Measurements from ENCODE around the gene EVI5.

The EVI5 gene

GRCh38 chr1:92784639-92785500 lies at the start of gene EVI5:
EVI5 (minus strand) TSS chr1:92785108; CDS start chr1:92736546, 48,562 bp downstream.
- DNase-seq: peak; percentile 92

- DNase-seq: no peak
Observed at GRCh38 chr1:92834617-92835016, 49.7 kb upstream of the EVI5 start.

GRCh38 chr1:92833840-92834239 lies 48.9 kb upstream of the EVI5 start:
- no peak for DNase-seq

- no peak for DNase-seq
Observed at GRCh38 chr1:92832537-92833114, 47.7 kb upstream of the EVI5 start.

GRCh38 chr1:92831762-92832536 lies 47.0 kb upstream of the EVI5 start, which contains the start of gene RPL5:
RPL5 (plus strand) TSS chr1:92832040; CDS start chr1:92832115, 75 bp downstream.
- DNase-seq: peak; percentile 97

- no peak for DNase-seq
Observed at GRCh38 chr1:92831368-92831761, 46.5 kb upstream of the EVI5 start.

GRCh38 chr1:92826792-92827191 lies 41.9 kb upstream of the EVI5 start:
- DNase-seq: no peak

- DNase-seq: no peak
Observed at GRCh38 chr1:92822879-92823278, 38.0 kb upstream of the EVI5 start.

- no peak for DNase-seq
Observed at GRCh38 chr1:92820551-92820950, 35.6 kb upstream of the EVI5 start.

GRCh38 chr1:92820024-92820423 lies 35.1 kb upstream of the EVI5 start:
- no peak for DNase-seq

GRCh38 chr1:92817986-92818764 lies 33.3 kb upstream of the EVI5 start:
- no peak for DNase-seq

GRCh38 chr1:92817137-92817697 lies 32.3 kb upstream of the EVI5 start:
- DNase-seq: no peak

GRCh38 chr1:92816732-92817131 lies 31.8 kb upstream of the EVI5 start:
- DNase-seq: no peak

GRCh38 chr1:92808381-92808780 lies 23.5 kb upstream of the EVI5 start:
- DNase-seq: no peak

GRCh38 chr1:92805216-92805615 lies 20.3 kb upstream of the EVI5 start:
- DNase-seq: no peak

GRCh38 chr1:92804721-92805201 lies 19.9 kb upstream of the EVI5 start:
- no peak for DNase-seq

- no peak for DNase-seq
Observed at GRCh38 chr1:92803140-92803887, 18.4 kb upstream of the EVI5 start.

GRCh38 chr1:92797961-92798360 lies 13.1 kb upstream of the EVI5 start:
- DNase-seq: no peak

GRCh38 chr1:92797297-92797696 lies 12.4 kb upstream of the EVI5 start:
- DNase-seq: no peak

- no peak for DNase-seq
Observed at GRCh38 chr1:92795166-92795565, 10.3 kb upstream of the EVI5 start.

GRCh38 chr1:92792340-92792782 lies 7.5 kb upstream of the EVI5 start:
- DNase-seq: no peak
